ENCODE data around the gene SLC5A4. TPM values are rescaled to one million over a fixed set of nuclear protein-coding genes. Genes with fewer than 3 reads are reported as not detected.
A peak's percentile ranks its signal among the peaks of the same experiment; 100 is the strongest.
"Not testable (repeated sequence)": the region's sequence is repeated elsewhere in the genome, so short reads cannot be mapped to it uniquely, and the experiment has no call there.

SLC5A4 gene
- total and polyA plus RNA-seq, 8 donors: 0.29 to 3.3 (median 0.58) TPM; not detected in 5

DNA sequence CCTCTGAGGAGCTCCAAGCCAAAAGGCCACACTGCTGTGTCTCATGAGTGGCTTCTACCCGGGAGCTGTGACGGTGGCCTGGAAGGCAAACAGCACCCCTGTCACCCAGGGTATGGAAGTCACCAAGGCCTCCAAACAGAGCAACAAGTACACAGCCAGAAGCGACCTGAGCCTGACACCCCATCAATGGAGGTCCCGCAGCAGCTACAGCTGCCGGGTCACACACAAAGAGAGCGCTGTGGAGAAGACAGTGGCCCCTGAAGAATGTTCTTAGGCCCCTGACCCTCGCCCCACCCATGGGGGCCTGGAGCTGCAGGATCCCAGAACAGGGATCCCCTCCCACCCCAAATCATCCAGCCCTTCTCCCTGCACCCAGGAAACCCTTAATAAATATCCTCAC, 55.2 kb downstream of the SLC5A4 start:
- H3K27ac ChIP-seq: no peak overlapping the region
- no peak for TF ChIP-seq EP300 (IDR thresholded peaks at IDR 0.05)
- TF ChIP-seq POLR2A (IDR thresholded peaks at IDR 0.05): no peak
- TF ChIP-seq CTCF (IDR thresholded peaks at IDR 0.05): no peak
- no peak for TF ChIP-seq POLR2AphosphoS5 (IDR thresholded peaks at IDR 0.05)
- 55 to 75% (median 73%) methylated on average over 2 to 7 of the region's 7 CpGs for WGBS, 5 donors
- H3K4me1 ChIP-seq: peaks cover 0 to 25% (median 11%) of the 10 kb centered on the region in 4 donors
- H3K27me3 ChIP-seq: peaks cover 12 to 50% (median 22%) of the 10 kb centered on the region in 3 donors
- H3K9me3 ChIP-seq: no peaks in the 10 kb centered on the region
- no peak for DNase-seq
- H3K4me3 ChIP-seq: no peak overlapping the region
- intact Hi-C loops (cut with DNase I; ENCODE audit: low total_unique reads): no loop called here
- no peaks in the 10 kb centered on the region for H3K36me3 ChIP-seq

DNA sequence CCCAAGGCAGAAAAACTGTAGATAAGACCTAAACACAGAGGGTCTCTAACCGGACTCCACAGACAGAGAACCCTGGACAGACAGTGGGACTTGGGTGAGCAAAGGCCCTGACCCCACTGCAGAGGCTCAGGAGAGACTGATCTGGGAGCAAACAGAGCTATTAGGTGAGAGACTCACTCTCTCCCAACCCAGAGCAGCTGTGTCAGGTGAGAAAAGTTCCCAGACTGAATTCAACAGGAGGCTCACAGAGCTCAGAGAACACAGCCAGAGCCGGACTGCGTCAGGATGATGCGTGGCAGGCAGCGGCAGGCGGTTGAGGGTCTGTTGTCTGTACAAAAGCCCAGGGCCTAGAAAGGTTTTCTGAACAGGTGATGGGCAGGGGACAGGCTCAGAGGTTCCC, 55.8 kb downstream of the SLC5A4 start:
- TF ChIP-seq POLR2A (IDR thresholded peaks at IDR 0.05) (no peak), EP300 (IDR thresholded peaks at IDR 0.05) (no peak), CTCF (IDR thresholded peaks at IDR 0.05) (no peak), POLR2AphosphoS5 (IDR thresholded peaks at IDR 0.05) (no peak)
- peak in 1 of 2 donors; percentile 40 for DNase-seq
- intact Hi-C loops (cut with DNase I; ENCODE audit: low total_unique reads): no loop called here

DNA sequence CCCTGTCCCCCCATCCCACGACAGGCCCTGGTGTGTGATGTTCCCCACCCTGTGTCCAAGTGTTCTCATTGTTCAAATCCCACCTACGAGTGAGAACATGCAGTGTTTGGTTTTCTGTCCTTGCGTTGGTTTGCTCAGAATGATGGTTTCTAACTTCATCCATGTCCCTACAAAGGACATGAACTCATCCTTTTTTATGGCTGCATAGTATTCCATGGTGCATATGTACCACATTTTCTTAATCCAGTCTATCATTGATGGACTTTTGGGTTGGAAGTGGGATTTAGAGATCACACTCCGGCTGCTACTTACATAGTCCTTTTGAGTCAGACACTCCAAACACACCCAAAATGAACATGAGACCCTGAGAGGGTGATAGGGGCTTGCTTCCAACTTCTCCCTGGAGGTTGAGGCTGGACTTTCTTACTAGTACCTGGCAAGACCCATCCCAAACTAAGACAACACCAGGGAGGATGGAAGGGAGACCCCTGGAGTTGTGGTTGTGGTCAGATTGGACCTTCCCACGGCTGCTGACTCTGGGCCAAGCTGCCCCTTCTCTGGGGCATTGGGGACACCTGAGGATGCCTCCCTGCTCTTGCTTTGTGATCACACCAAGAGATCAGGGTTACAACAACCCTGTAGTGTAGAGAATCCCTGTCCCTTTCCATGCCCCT, 57.5 kb downstream of the SLC5A4 start:
- H3K9me3 ChIP-seq; DNase-seq; H3K36me3 ChIP-seq; H3K27ac ChIP-seq; H3K4me3 ChIP-seq; H3K4me1 ChIP-seq; intact Hi-C loops (cut with DNase I; ENCODE audit: low total_unique reads): not testable (repeated sequence)
- 76 to 88% (median 83%) methylated on average over 4 to 5 of the region's 5 CpGs for WGBS, 5 donors
- peaks cover 0 to 36% (median 6%) of the 10 kb centered on the region in 3 donors for H3K27me3 ChIP-seq

More for the DNA sequence above, 55.8 kb downstream of the SLC5A4 start:
- Histone ChIP-seq H3K36me3 (no peaks in the 10 kb centered on the region), H3K9me3 (no peaks in the 10 kb centered on the region), H3K27ac (no peak overlapping the region), H3K4me3 (no peak overlapping the region), H3K4me1 (peaks cover 0 to 23% (median 11%) of the 10 kb centered on the region in 4 donors), H3K27me3 (peaks cover 11 to 44% (median 19%) of the 10 kb centered on the region in 3 donors)
- 81 to 93% (median 92%) methylated on average over 6 of the region's 6 CpGs for WGBS, 5 donors

GRCh38 chr22:32195900-32196299, 59.2 kb downstream of the SLC5A4 start:
- intact Hi-C loops (cut with DNase I; ENCODE audit: low total_unique reads); H3K4me1 ChIP-seq; DNase-seq; H3K9me3 ChIP-seq; H3K36me3 ChIP-seq; H3K4me3 ChIP-seq; H3K27ac ChIP-seq: not testable (repeated sequence)
- H3K27me3 ChIP-seq: peaks cover 0 to 32% (median 3%) of the 10 kb centered on the region in 3 donors
- WGBS, 5 donors: 61 to 70% (median 66%) methylated on average over 3 of the region's 3 CpGs

GRCh38 chr22:32193346-32193745, 61.8 kb downstream of the SLC5A4 start:
- intact Hi-C loops (cut with DNase I; ENCODE audit: low total_unique reads); H3K27ac ChIP-seq; H3K9me3 ChIP-seq; H3K36me3 ChIP-seq; H3K4me1 ChIP-seq; H3K4me3 ChIP-seq; DNase-seq: not testable (repeated sequence)
- 76 to 85% (median 81%) methylated on average over 9 of the region's 9 CpGs for WGBS, 5 donors
- peaks cover 0 to 27% (median 3%) of the 10 kb centered on the region in 3 donors for H3K27me3 ChIP-seq

GRCh38 chr22:32191021-32191420, 64.1 kb downstream of the SLC5A4 start:
- intact Hi-C loops (cut with DNase I; ENCODE audit: low total_unique reads); H3K36me3 ChIP-seq; H3K9me3 ChIP-seq; H3K4me3 ChIP-seq; H3K4me1 ChIP-seq; H3K27ac ChIP-seq: not testable (repeated sequence)
- WGBS, 5 donors: 80 to 89% (median 87%) methylated on average over 12 to 15 of the region's 15 CpGs
- peak in 1 of 2 donors; percentile 11 for DNase-seq
- peaks cover 0 to 19% (median 3%) of the 10 kb centered on the region in 3 donors for H3K27me3 ChIP-seq
